ENCODE measurements around the gene OPA1. TPM values are rescaled to one million over a fixed set of nuclear protein-coding genes. Genes with fewer than 3 reads are reported as not detected.

Gene OPA1
- total and polyA plus RNA-seq, 5 donors, result 30.4 to 91.0 (median 79.2) TPM

GRCh38 chr3:193744048-193744821, 151.2 kb downstream of the OPA1 start:
- DNase-seq (no peak), ATAC-seq (peak in 1 of 2 donors; percentile 26)
- Histone ChIP-seq H3K27ac (ENCODE audit: low read length) (no peak overlapping the region), H3K4me1 (ENCODE audit: control insufficient read depth, insufficient read depth, low read length) (no peaks in the 10 kb centered on the region), H3K4me3 (ENCODE audit: low read length) (no peak overlapping the region), H3K27me3 (ENCODE audit: control insufficient read depth, insufficient read depth) (no peaks in the 10 kb centered on the region), H3K9me3 (ENCODE audit: control insufficient read depth, low read length) (no peaks in the 10 kb centered on the region)
- WGBS, result 76% methylated on average over 13 of the region's 13 CpGs
- intact Hi-C loops (cut with DNase I), result no loop called here

DNA sequence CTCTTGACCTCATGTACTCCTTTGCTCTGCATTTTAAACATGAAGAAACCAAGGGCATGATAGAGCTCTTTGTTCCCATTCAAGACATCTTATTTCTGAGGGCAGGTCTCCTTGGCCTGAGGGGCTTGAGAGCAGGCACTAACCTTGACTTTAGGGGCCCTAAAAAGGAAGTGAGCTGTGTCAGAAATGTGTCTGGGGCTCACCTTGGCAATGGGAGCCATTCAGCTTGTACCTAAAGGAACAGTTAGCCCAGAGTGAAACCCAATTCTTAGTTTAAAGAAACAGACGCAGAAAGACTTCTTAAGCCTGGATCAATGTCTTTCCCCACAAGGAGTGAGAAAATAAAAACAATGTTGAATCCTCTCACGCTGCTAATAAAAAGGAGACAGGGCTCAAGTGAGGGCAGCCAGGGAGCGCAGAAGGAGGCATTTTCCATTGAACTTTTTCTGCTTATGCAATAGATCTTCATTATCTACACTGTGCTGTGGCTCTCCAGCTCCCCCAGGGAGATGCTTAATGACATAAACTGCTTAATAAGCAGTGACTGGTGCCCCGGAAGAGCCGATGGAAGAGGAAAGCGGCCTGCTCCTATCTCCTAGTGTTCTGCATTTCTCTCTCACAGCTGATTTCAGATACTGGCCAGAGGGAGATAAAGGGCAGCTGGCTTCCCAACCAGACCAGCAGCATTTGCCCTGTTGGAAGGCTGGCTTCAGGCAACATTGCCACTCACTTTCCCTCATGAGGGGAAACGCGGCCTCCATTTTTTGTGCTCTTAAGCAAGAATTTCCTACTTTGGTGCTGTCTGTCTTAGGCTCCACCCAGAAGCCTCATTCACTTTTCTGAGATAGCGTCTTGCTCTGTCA, 152.0 kb downstream of the OPA1 start:
- DNase-seq, result peak in 1 of 3 donors; percentile 57

DNA sequence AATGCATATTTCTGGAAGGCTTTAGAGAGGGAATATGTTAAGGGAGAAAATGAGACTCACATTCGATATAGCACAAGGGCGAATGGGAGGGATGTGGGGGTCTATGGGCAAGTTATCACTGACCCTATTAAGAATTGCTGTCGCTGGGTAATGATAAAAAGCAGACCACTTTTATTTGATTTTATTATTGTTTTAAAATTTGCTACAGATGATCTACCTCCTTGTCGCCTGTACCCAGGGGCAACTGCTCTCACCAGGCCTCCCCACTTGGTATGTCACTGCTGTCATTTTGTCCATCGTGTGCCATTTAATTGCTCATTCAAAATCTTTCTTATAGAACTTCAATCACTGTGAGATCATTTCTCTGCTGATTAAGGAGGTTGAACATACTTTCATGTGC, 153.8 kb downstream of the OPA1 start:
- Histone ChIP-seq H3K27me3 (ENCODE audit: control insufficient read depth, insufficient read depth) (no peaks in the 10 kb centered on the region), H3K4me3 (ENCODE audit: low read length) (no peak overlapping the region), H3K9me3 (ENCODE audit: control insufficient read depth, low read length) (no peaks in the 10 kb centered on the region), H3K27ac (ENCODE audit: low read length) (no peak overlapping the region), H3K4me1 (ENCODE audit: control insufficient read depth, insufficient read depth, low read length) (no peaks in the 10 kb centered on the region)
- intact Hi-C loops (cut with DNase I), result no loop called here
- ATAC-seq, result no peak
- DNase-seq, result no peak
- WGBS, result 97% methylated on average over 5 of the region's 5 CpGs

More for the DNA sequence above, 152.0 kb downstream of the OPA1 start:
- Histone ChIP-seq H3K4me1 (ENCODE audit: control insufficient read depth, insufficient read depth, low read length) (no peaks in the 10 kb centered on the region), H3K4me3 (ENCODE audit: low read length) (no peak overlapping the region), H3K27ac (ENCODE audit: low read length) (no peak overlapping the region), H3K9me3 (ENCODE audit: control insufficient read depth, low read length) (no peaks in the 10 kb centered on the region), H3K27me3 (ENCODE audit: control insufficient read depth, insufficient read depth) (no peaks in the 10 kb centered on the region)
- WGBS, result 47% methylated on average over 9 of the region's 9 CpGs
- peak; percentile 64 to 76 for ATAC-seq
- intact Hi-C loops (cut with DNase I), result no loop called here

Other genes starting within 250 kb of the OPA1 start
- gene ATP13A5, start 214.5 kb upstream of the OPA1 start, total RNA-seq, result not detected
- gene ATP13A5, start 214.5 kb upstream of the OPA1 start, polyA plus RNA-seq, result 0.07 TPM
- under 1 TPM in 3 of 4 donors, not detected in 1; 0.20 to 0.36 (median 0.29) TPM for gene ATP13A4, start 38.3 kb upstream of the OPA1 start, total RNA-seq
- 0.07 TPM for gene ATP13A4, start 38.3 kb upstream of the OPA1 start, polyA plus RNA-seq